Fibroblast of mammary gland (primary cell): Measurements from ENCODE around the gene MRFAP1.
"Not testable (repeated sequence)": the region's sequence is repeated elsewhere in the genome, so short reads cannot be mapped to it uniquely, and the experiment has no call there.

Experiments
- DNase-seq: peaks from one replicate; pipeline ENCODE4 v3.0.0-alpha.2; 2010; ENCODE audit warnings: low read depth
- H3K4me3 ChIP-seq: 2 replicates; pipeline ENCODE4 v1.5.1; 2011; ENCODE audit warnings: low read depth, mild to moderate bottlenecking, low read length, moderate library complexity; ENCODE audit not compliant: control insufficient read depth
- TF ChIP-seq, protein P1 (sequence below): conservative IDR thresholded peaks from 2 replicates; pipeline ENCODE4 v1.5.1; 2011; ENCODE audit warnings: low read depth, low read length, inconsistent platforms; ENCODE audit not compliant: control insufficient read depth, insufficient read depth

MRFAP1 gene

DNA sequence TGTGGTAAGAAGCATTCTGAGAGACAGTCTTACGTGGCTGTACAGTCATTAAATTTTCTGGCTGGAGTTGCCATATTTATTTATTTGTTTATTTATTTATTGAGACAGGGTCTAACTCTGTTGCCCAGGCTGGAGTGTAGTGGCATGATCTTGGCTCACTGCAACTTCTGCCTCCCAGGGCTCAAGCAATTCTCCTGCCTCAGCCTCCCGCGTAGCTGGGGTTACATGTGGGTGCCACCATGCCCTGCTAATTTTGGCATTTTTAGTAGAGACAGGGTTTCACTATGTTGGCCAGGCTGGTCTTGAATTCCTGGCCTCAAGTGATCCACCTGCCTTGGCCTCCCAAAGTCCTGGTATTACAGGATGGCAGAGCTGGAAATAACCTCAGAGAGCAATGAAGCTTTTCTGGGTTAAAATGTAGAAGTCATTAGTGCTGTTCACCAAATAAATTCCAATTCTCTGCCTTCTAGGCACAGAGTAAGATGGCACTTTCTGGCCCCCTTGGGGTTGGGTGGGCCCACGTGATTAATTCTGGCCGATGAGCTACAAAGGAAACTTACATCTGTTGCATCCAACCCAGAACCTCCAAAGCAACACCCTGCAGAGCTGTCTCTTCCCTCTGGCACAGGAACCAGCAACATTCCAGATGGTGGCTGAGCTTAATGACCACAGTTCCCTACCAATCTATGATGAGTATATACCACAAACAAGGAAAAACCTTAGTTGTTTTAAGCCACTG lies 4.5 kb downstream of the MRFAP1 start:
- DNase-seq, result no peak
- H3K4me3 ChIP-seq, result no peak overlapping the region
- TF ChIP-seq, protein P1, sequence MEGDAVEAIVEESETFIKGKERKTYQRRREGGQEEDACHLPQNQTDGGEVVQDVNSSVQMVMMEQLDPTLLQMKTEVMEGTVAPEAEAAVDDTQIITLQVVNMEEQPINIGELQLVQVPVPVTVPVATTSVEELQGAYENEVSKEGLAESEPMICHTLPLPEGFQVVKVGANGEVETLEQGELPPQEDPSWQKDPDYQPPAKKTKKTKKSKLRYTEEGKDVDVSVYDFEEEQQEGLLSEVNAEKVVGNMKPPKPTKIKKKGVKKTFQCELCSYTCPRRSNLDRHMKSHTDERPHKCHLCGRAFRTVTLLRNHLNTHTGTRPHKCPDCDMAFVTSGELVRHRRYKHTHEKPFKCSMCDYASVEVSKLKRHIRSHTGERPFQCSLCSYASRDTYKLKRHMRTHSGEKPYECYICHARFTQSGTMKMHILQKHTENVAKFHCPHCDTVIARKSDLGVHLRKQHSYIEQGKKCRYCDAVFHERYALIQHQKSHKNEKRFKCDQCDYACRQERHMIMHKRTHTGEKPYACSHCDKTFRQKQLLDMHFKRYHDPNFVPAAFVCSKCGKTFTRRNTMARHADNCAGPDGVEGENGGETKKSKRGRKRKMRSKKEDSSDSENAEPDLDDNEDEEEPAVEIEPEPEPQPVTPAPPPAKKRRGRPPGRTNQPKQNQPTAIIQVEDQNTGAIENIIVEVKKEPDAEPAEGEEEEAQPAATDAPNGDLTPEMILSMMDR, result no peak

DNA sequence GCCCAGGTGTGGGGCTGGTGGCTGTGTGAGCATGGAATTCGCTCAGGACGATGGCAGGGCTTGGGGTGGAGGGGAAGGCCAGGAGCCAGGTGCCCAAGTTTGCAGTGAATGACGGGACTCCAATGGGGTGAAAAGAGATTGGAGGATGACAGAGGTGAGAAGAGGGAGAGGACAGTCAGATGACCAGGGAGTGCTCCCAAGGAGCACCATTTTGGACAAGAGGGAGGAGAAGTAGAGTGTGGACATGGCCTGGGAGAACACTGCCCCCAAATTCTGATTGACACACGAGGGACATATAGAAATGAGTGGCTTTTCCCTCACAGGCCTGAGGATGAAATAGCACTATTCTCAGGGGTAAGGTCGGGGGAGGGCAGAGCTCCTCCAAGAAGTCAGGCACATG lies 6.7 kb downstream of the MRFAP1 start:
- DNase-seq, result no peak
- TF ChIP-seq, protein P1, result no peak
- H3K4me3 ChIP-seq, result no peak overlapping the region

DNA sequence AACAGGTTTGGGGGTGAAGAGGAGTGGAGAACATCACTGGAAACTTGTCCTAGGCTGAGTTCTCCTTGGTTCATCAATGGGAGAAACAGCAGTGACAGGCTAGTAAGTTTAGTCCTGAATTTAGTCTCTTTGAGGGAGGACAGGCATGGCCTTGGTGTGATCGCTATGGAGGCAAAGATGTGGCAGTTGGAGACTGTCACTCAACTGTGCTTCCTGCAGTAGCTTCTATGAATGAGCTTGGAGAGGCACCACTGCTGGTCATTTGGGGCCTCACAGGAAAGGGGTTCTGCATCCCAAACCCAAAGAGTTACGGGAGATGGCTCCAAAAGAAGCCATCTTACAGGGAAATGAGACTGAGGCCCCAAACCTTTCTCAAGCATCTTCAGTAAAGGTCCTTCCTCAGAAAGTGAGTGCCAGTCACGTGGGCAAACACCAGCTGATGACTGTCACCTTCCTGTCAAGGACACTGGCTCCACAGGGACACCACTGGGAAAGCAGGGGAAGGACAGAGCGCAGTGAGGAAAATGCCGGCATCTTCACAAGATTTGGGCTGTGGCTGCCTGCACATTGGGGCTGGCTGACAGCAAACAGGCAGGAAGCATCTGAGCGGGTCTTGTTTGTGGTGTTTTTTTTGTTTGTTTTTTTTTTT lies 7.2 kb downstream of the MRFAP1 start:
- TF ChIP-seq, protein P1, result no peak
- no peak for DNase-seq
- no peak overlapping the region for H3K4me3 ChIP-seq

DNA sequence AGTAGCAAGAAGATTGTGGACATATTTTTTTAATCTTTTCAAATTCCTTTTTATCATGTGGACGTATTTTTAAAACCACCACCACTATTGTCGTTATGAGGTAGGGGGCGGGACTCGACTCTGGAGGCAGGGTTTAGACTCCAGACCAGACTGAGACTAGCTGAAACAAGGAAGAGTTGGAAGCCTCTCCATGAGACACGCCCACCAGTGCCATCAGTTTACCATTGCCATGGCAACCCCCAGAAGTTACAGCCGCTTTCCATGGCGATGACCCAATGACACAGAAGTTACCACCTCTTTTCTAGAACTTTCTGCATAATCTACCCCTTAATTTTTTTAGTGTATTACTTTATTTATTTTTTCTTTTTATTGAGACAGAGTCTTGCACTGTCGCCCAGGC lies 8.7 kb downstream of the MRFAP1 start:
- H3K4me3 ChIP-seq, result no peak overlapping the region
- no peak for DNase-seq
- TF ChIP-seq, protein P1, result no peak

DNA sequence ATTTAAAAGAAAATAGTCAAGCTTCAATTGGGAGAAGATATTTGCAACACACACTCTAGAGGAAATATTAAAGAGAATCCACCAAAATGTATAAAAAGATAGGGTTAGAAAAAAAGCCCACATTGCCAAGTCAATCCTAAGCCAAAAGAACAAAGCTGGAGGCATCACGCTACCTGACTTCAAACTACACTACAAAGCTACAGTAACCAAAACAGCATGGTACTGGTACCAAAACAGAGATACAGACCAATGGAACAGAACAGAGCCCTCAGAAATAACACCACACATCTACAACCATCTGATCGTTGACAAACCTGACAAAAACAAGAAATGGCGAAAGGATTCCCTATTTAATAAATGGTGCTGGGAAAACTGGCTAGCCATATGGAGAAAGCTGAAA lies 13.7 kb downstream of the MRFAP1 start:
- DNase-seq, H3K4me3 ChIP-seq: not testable (repeated sequence)

DNA sequence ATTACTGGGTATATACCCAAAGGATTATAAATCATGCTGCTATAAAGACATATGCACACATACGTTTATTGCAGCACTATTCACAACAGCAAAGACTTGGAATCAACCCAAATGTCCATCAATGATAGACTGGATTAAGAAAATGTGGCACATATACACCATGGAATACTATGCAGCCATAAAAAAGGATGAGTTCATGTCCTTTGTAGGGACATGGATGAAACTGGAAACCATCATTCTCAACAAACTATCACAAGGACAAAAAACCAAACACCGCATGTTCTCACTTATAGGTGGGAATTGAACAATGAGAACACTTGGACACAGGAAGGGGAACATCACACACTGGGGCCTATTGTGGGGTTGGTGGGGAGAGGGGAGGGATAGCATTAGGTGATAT lies 14.8 kb downstream of the MRFAP1 start:
- not testable (repeated sequence) for H3K4me3 ChIP-seq, DNase-seq

DNA sequence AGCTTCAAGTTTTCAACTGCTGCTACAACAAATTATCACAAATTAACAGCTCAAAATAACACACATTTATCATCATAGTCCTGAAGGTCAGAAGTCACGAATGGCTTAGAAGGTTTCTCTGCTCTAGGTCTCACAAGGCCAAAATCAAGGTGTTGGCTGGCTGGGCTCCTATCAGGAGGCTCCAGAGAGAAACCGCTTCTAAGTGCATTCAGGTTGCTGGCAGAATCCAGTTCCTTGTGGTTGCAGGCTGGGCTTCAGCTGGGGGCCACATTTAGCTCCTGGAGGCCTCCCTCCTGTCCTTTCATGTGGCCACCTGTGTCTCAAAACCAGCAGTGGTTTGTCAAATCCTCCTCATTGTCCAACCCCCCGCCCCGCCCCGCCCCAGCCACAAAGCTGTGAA lies 15.4 kb downstream of the MRFAP1 start:
- no peak for DNase-seq
- TF ChIP-seq, protein P1, result no peak

More for the DNA sequence above, 15.4 kb downstream of the MRFAP1 start:
- no peak overlapping the region for H3K4me3 ChIP-seq
